ENCODE data around the gene MT1B. TPM values are rescaled to one million over a fixed set of nuclear protein-coding genes. Genes with fewer than 3 reads are reported as not detected.
A peak's percentile ranks its signal among the peaks of the same experiment; 100 is the strongest.

Gene MT1B
- polyA plus RNA-seq, 2 donors, result 0.68 TPM; not detected in 1

DNA sequence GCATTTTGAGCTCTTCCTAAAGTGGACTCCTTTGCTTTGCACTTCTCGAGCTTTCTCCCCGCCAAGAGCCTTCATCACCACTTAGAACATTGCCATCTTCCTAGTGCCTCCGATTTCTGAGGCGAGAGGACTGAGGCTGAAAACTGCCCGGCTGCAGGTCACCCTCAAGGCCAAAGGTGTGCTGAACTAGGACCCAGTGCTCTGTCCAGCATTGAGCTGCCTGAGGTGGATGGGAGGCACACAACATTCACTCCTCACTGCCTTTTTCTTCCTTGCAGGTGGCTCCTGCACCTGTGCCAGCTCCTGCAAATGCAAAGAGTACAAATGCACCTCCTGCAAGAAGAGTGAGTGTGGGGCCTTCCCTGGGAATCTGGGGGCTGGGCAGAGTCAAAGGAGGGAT lies 7.9 kb upstream of the MT1B start:
- 50 to 61% methylated on average over 5 of the region's 5 CpGs for WGBS, 2 donors
- Histone ChIP-seq H3K36me3 (ENCODE audit: control insufficient read depth in 2 of 2, insufficient read depth in 2 of 2, low read length in 1 of 2) (no peaks in the 10 kb centered on the region), H3K9me3 (ENCODE audit: control insufficient read depth in 2 of 2, insufficient read depth in 1 of 2, low read depth in 1 of 2, low read length in 1 of 2) (no peaks in the 10 kb centered on the region), H3K27me3 (ENCODE audit: control insufficient read depth in 1 of 2, insufficient read depth in 2 of 2, low read length in 2 of 2) (peaks cover 0 to under 1% of the 10 kb centered on the region in 2 donors), H3K4me1 (ENCODE audit: control insufficient read depth in 2 of 2, insufficient read depth in 2 of 2, low read length in 1 of 2) (peaks cover 0 to 10% of the 10 kb centered on the region in 2 donors), H3K27ac (ENCODE audit: low read depth in 2 of 2, low read length in 1 of 2) (no peak overlapping the region), H3K4me3 (ENCODE audit: low read depth in 1 of 2, low read length in 2 of 2) (no peak overlapping the region)

DNA sequence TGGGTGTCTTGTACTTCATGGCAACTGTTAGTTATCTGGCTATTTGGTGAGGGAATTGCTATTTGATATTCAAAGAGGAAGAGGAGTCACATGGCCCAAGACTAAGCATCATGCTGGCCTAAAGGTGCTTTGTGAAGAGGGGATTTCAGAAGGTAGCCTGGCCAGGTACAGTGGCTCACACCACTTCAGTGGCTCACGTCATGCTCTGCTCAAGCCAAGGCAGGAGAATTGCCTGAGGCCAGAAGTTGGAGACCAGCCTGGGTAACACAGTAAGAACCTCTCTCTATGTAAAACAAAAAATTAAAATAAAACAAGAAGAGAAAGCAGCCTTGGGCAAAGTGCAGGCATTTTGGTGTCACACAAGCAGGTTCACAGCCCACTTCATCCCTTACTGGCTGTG lies 6.4 kb upstream of the MT1B start:
- Histone ChIP-seq H3K27ac (ENCODE audit: low read depth in 2 of 2, low read length in 1 of 2) (no peak overlapping the region), H3K4me1 (ENCODE audit: control insufficient read depth in 2 of 2, insufficient read depth in 2 of 2, low read length in 1 of 2) (peaks cover 0 to 10% of the 10 kb centered on the region in 2 donors), H3K4me3 (ENCODE audit: low read depth in 1 of 2, low read length in 2 of 2) (no peak overlapping the region), H3K36me3 (ENCODE audit: control insufficient read depth in 2 of 2, insufficient read depth in 2 of 2, low read length in 1 of 2) (no peaks in the 10 kb centered on the region), H3K9me3 (ENCODE audit: control insufficient read depth in 2 of 2, insufficient read depth in 1 of 2, low read depth in 1 of 2, low read length in 1 of 2) (no peaks in the 10 kb centered on the region), H3K27me3 (ENCODE audit: control insufficient read depth in 1 of 2, insufficient read depth in 2 of 2, low read length in 2 of 2) (no peaks in the 10 kb centered on the region)
- WGBS, 2 donors, result 60 to 73% methylated on average over 1 of the region's 1 CpG

DNA sequence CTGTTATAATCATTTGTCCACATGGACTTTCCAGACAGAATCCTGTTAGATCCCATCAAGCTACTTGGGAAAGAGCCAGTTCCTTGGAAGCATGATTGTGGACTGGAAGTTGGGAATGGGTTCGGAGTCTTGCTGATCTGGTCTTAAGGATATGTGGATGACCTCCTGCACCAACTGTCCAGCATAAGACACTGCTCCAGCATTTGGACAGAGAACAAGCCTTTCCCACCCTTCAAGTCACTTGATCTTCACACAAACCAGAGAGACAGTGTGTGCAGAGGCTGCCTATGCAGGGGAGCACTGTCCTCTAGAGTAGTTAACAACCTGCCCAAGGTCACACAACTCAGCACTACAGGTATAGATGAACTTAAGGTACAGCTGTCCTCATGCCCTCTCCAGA lies 5.8 kb upstream of the MT1B start:
- Histone ChIP-seq H3K4me1 (ENCODE audit: control insufficient read depth in 2 of 2, insufficient read depth in 2 of 2, low read length in 1 of 2) (peaks cover 0 to 10% of the 10 kb centered on the region in 2 donors), H3K9me3 (ENCODE audit: control insufficient read depth in 2 of 2, insufficient read depth in 1 of 2, low read depth in 1 of 2, low read length in 1 of 2) (no peaks in the 10 kb centered on the region), H3K27me3 (ENCODE audit: control insufficient read depth in 1 of 2, insufficient read depth in 2 of 2, low read length in 2 of 2) (no peaks in the 10 kb centered on the region), H3K27ac (ENCODE audit: low read depth in 2 of 2, low read length in 1 of 2) (no peak overlapping the region), H3K4me3 (ENCODE audit: low read depth in 1 of 2, low read length in 2 of 2) (no peak overlapping the region), H3K36me3 (ENCODE audit: control insufficient read depth in 2 of 2, insufficient read depth in 2 of 2, low read length in 1 of 2) (no peaks in the 10 kb centered on the region)
- 0% methylated on average over 1 of the region's 1 CpG for WGBS, 2 donors

DNA sequence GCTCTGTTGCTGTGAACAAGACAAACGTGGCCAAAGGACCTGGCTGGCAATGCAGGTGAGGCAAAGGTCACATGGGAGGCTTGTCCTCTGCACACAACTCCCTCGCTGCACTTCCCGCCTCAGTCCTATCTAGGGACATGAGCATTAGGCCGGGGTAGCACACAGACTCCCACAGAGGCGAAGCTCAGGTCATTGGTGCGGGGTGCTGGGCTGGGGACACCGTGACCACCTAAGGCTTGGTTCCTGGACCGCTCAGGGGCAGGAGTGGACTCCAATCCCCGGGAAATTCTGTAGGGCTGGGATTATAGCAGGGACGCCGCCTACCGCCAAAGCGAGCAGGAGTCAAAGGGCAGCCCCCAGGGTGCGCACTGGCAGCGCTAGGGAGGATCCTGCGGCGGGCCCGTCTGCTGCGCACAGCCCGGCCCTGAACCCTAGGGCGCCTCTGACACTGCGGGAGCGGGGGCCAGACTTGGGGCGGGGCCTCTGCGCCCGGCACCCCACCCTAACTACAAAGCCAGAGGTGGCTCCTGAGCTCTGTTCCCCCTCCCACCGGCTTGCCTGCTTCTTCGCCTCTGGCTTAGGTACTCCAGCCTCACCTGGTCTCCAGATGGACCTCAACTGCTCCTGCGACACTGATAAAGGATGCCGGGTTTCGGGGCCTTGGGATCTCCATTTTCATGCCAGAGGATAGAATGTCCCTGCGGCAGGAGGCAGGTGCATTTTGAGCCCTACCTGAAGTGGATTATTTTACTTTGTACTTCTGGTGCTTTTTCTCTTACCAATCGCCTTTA lies 3.9 kb upstream of the MT1B start:
- Histone ChIP-seq H3K4me3 (ENCODE audit: low read depth in 1 of 2, low read length in 2 of 2) (no peak overlapping the region), H3K27ac (ENCODE audit: low read depth in 2 of 2, low read length in 1 of 2) (no peak overlapping the region), H3K27me3 (ENCODE audit: control insufficient read depth in 1 of 2, insufficient read depth in 2 of 2, low read length in 2 of 2) (no peaks in the 10 kb centered on the region), H3K9me3 (ENCODE audit: control insufficient read depth in 2 of 2, insufficient read depth in 1 of 2, low read depth in 1 of 2, low read length in 1 of 2) (no peaks in the 10 kb centered on the region), H3K36me3 (ENCODE audit: control insufficient read depth in 2 of 2, insufficient read depth in 2 of 2, low read length in 1 of 2) (no peaks in the 10 kb centered on the region), H3K4me1 (ENCODE audit: control insufficient read depth in 2 of 2, insufficient read depth in 2 of 2, low read length in 1 of 2) (peaks cover 0 to 11% of the 10 kb centered on the region in 2 donors)
- WGBS, 2 donors, result 45 to 55% methylated on average over 33 of the region's 33 CpGs

DNA sequence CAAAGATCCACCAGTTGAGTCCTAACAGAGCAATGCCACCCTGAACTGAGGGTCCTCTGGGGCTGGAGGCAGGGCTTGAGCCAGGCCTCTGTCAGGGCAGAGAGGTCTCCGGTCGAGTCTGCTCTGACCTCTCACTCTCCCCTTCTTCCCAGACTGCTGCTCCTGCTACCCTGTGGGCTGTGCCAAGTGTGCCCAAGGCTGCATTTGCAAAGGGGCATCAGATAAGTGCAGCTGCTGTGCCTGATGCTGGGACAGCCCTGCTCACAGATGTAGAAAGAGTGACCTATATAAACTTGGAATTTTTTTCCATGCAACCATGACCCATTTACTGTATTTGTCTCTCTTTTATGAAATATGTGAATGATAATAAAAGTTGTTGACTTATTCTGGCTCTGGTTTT lies 2.4 kb upstream of the MT1B start:
- H3K9me3 ChIP-seq (ENCODE audit: control insufficient read depth in 2 of 2, insufficient read depth in 1 of 2, low read depth in 1 of 2, low read length in 1 of 2), result no peaks in the 10 kb centered on the region
- 85 to 92% methylated on average over 2 of the region's 2 CpGs for WGBS, 2 donors
- H3K4me1 ChIP-seq (ENCODE audit: control insufficient read depth in 2 of 2, insufficient read depth in 2 of 2, low read length in 1 of 2), result peaks cover 0 to 2% of the 10 kb centered on the region in 2 donors
- H3K27me3 ChIP-seq (ENCODE audit: control insufficient read depth in 1 of 2, insufficient read depth in 2 of 2, low read length in 2 of 2), result no peaks in the 10 kb centered on the region
- no peaks in the 10 kb centered on the region for H3K36me3 ChIP-seq (ENCODE audit: control insufficient read depth in 2 of 2, insufficient read depth in 2 of 2, low read length in 1 of 2)
- no peak overlapping the region for H3K27ac ChIP-seq (ENCODE audit: low read depth in 2 of 2, low read length in 1 of 2)
- no peak overlapping the region for H3K4me3 ChIP-seq (ENCODE audit: low read depth in 1 of 2, low read length in 2 of 2)

DNA sequence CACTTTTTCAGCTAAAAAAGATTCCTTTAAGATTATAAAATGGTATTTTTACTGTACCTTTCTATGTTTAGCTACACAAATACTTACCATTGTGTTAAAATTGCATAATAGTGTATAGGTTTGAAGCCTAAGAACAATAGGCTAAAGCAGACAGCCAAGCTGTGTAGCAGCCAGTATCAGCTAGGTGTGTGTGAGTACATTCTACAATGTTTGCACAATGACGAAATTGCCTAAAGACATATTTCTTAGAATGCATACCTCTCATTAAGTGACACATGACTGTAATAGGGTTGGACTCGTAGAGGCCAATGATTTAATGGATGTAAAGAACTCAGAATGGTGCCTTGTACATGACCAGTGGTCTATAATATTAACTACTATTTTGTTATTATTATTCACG lies 1.9 kb upstream of the MT1B start:
- 44 to 56% methylated on average over 3 of the region's 3 CpGs for WGBS, 2 donors
- no peaks in the 10 kb centered on the region for H3K36me3 ChIP-seq (ENCODE audit: control insufficient read depth in 2 of 2, insufficient read depth in 2 of 2, low read length in 1 of 2)
- no peaks in the 10 kb centered on the region for H3K27me3 ChIP-seq (ENCODE audit: control insufficient read depth in 1 of 2, insufficient read depth in 2 of 2, low read length in 2 of 2)

DNA sequence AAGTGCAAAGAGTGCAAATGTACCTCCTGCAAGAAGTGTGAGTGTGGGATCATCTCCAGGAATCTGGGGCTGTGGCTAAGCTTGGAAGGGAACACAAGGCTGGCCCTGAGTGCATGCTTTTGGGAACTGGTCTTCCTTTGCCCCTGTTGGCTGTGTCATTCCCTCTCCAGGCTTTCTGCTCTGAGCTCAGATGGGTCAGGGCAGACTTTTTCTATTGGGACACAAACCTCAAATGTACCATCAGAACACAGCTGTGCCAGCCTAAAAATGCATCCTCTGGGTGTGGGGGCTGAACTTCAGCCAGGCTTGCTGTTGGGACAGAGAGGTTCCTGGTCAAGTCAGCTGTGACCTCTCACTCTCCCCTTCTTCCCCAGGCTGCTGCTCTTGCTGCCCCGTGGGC lies 914 bp downstream of the MT1B start:
- H3K27me3 ChIP-seq (ENCODE audit: control insufficient read depth in 1 of 2, insufficient read depth in 2 of 2, low read length in 2 of 2), result no peaks in the 10 kb centered on the region
- no peak overlapping the region for H3K4me3 ChIP-seq (ENCODE audit: low read depth in 1 of 2, low read length in 2 of 2)
- no peaks in the 10 kb centered on the region for H3K9me3 ChIP-seq (ENCODE audit: control insufficient read depth in 2 of 2, insufficient read depth in 1 of 2, low read depth in 1 of 2, low read length in 1 of 2)
- no peak overlapping the region for H3K27ac ChIP-seq (ENCODE audit: low read depth in 2 of 2, low read length in 1 of 2)
- peaks cover 0 to 5% of the 10 kb centered on the region in 2 donors for H3K4me1 ChIP-seq (ENCODE audit: control insufficient read depth in 2 of 2, insufficient read depth in 2 of 2, low read length in 1 of 2)
- 40 to 53% methylated on average over 1 of the region's 1 CpG for WGBS, 2 donors
- no peaks in the 10 kb centered on the region for H3K36me3 ChIP-seq (ENCODE audit: control insufficient read depth in 2 of 2, insufficient read depth in 2 of 2, low read length in 1 of 2)

More for the DNA sequence above, 1.9 kb upstream of the MT1B start:
- H3K4me3 ChIP-seq (ENCODE audit: low read depth in 1 of 2, low read length in 2 of 2), result no peak overlapping the region
- H3K9me3 ChIP-seq (ENCODE audit: control insufficient read depth in 2 of 2, insufficient read depth in 1 of 2, low read depth in 1 of 2, low read length in 1 of 2), result no peaks in the 10 kb centered on the region
- H3K4me1 ChIP-seq (ENCODE audit: control insufficient read depth in 2 of 2, insufficient read depth in 2 of 2, low read length in 1 of 2), result peaks cover 0 to 2% of the 10 kb centered on the region in 2 donors
- H3K27ac ChIP-seq (ENCODE audit: low read depth in 2 of 2, low read length in 1 of 2), result no peak overlapping the region

DNA sequence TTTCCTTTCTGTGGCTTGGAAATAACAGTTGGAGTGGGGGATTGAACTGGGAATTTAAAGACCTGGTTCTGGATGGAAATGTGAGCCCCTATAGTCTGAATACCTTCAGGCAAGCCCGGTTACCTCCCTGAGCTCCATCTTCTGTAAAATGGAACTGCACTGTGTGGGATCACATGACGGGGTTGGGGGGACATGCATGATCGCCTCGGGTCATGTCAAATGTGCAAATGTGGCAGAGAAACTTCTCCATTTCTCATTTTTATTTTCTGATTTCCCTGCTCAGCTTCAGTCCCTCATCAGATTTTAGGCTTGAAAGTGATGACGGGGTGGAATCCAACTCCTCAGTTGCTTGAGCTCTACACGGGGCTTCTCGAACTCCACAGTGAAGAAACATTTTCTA lies 1.5 kb downstream of the MT1B start:
- Histone ChIP-seq H3K9me3 (ENCODE audit: control insufficient read depth in 2 of 2, insufficient read depth in 1 of 2, low read depth in 1 of 2, low read length in 1 of 2) (no peaks in the 10 kb centered on the region), H3K27me3 (ENCODE audit: control insufficient read depth in 1 of 2, insufficient read depth in 2 of 2, low read length in 2 of 2) (no peaks in the 10 kb centered on the region), H3K4me1 (ENCODE audit: control insufficient read depth in 2 of 2, insufficient read depth in 2 of 2, low read length in 1 of 2) (peaks cover 0 to 6% of the 10 kb centered on the region in 2 donors), H3K27ac (ENCODE audit: low read depth in 2 of 2, low read length in 1 of 2) (no peak overlapping the region), H3K4me3 (ENCODE audit: low read depth in 1 of 2, low read length in 2 of 2) (no peak overlapping the region), H3K36me3 (ENCODE audit: control insufficient read depth in 2 of 2, insufficient read depth in 2 of 2, low read length in 1 of 2) (no peaks in the 10 kb centered on the region)
- 82 to 83% methylated on average over 7 of the region's 7 CpGs for WGBS, 2 donors

DNA sequence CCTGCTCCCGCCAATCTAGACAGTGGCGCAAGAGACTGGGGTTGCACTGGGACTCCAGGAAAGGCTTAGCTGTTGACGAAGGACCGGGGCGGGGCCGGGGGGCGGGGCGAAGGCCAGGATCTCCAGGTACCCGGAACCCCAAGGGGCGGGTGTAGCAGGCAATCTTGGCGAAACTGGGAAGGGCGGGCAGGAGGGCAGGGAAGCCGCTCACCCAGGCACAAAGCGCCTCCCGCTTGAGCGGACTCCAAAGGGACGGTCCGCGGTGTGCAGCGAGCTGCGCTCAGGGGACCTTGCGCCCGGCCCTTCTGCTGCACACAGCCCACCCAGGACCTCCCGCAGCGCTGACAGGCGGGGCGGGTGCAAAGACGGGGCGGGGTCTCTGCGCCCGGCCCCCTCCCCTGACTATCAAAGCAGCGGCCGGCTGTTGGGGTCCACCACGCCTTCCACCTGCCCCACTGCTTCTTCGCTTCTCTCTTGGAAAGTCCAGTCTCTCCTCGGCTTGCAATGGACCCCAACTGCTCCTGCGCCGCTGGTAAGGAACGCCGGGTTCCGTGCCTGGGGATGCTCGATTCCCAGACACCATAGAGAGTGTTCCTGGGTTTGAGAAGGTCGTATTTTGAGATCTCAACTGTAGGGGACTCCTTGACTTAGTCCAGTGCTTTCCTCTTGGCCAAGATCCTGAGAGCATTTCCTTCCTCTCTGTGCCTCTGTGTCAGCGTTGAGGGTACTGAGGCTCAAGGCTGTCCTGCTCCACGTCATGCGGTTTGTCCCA lies 6.1 kb downstream of the MT1B start, which contains the start of gene MT1F:
Gene MT1F (plus strand): TSS at position 405 of the 772 bp plus-strand sequence. CDS start 100 bp downstream, at position 505.
- Histone ChIP-seq H3K4me3 (ENCODE audit: low read depth in 1 of 2, low read length in 2 of 2) (peak within 1 kb of the TSS; percentile 44 to 53), H3K27me3 (ENCODE audit: control insufficient read depth in 1 of 2, insufficient read depth in 2 of 2, low read length in 2 of 2) (no peaks in the 10 kb centered on the region), H3K9me3 (ENCODE audit: control insufficient read depth in 2 of 2, insufficient read depth in 1 of 2, low read depth in 1 of 2, low read length in 1 of 2) (peaks cover 0 to 2% of the 10 kb centered on the region in 2 donors), H3K27ac (ENCODE audit: low read depth in 2 of 2, low read length in 1 of 2) (peak within 1 kb of the TSS; percentile 10 to 28), H3K36me3 (ENCODE audit: control insufficient read depth in 2 of 2, insufficient read depth in 2 of 2, low read length in 1 of 2) (no peaks in the 10 kb centered on the region), H3K4me1 (ENCODE audit: control insufficient read depth in 2 of 2, insufficient read depth in 2 of 2, low read length in 1 of 2) (peaks cover 0 to 6% of the 10 kb centered on the region in 2 donors)
- 1 to 2% methylated on average over 46 of the region's 46 CpGs for WGBS, 2 donors

All from esophagus (tissue), 2 donors.